Heart left ventricle (tissue), 16 donors: ENCODE measurements around the gene FMO1. TPM values are rescaled to one million over a fixed set of nuclear protein-coding genes. Genes with fewer than 3 reads are reported as not detected.

Experiments used
- ATAC-seq, 4 donors: fragments of 200-7000 bp; cut with Tn5 transposase; one replicate each; pipeline ENCODE4 v1.9.1; 2020 to 2022; ENCODE audit warnings: moderate library complexity in 4 of 4, mild to moderate bottlenecking in 3 of 4, moderate number of reproducible peaks in 1 of 4
- DNase-seq, 5 donors: peaks; one replicate each; pipeline ENCODE4 v3.0.0-alpha.2; 2020
- H3K27ac ChIP-seq, 12 donors: fragments of 200-600 bp; sonication (generic) in 4 of 12; one replicate each; pipeline versions ENCODE4 v1.5.0 to v1.8.0; 2016 to 2022; ENCODE audit warnings: mild to moderate bottlenecking in 2 of 12
- H3K27me3 ChIP-seq, 9 donors: fragments of 200-600 bp; sonication (generic) in 2 of 9; one replicate each; pipeline versions ENCODE4 v1.5.1 to v1.8.0; 2016 to 2022; ENCODE audit warnings: mild to moderate bottlenecking in 3 of 9
- H3K36me3 ChIP-seq, 9 donors: fragments of 200-600 bp; sonication (generic) in 2 of 9; one replicate each; pipeline versions ENCODE4 v1.5.0 to v1.8.0; 2018 to 2022; ENCODE audit warnings: mild to moderate bottlenecking in 2 of 9
- H3K4me1 ChIP-seq, 12 donors: fragments of 200-600 bp; sonication (generic) in 4 of 12; one replicate each; pipeline versions ENCODE4 v1.5.0 to v1.8.0; 2016 to 2022; ENCODE audit warnings: mild to moderate bottlenecking in 3 of 12
- H3K4me3 ChIP-seq, 12 donors: fragments of 200-600 bp; sonication (generic) in 4 of 12; one replicate each; pipeline versions ENCODE4 v1.5.0 to v1.8.0; 2017 to 2022; ENCODE audit warnings: mild to moderate bottlenecking in 9 of 12, moderate library complexity in 4 of 12
- H3K9me3 ChIP-seq, 12 donors: fragments of 200-600 bp; sonication (generic) in 4 of 12; one replicate each; pipeline versions ENCODE4 v1.5.0 to v1.8.0; 2016 to 2022; ENCODE audit warnings: mild to moderate bottlenecking in 1 of 12
- POLR2A ChIP-seq, 2 donors: fragments of 450-650 bp; IDR thresholded peaks; one replicate each; pipeline ENCODE4 v1.6.1; 2017; ENCODE audit warnings: antibody characterized with exemption in 2 of 2, mild to moderate bottlenecking in 2 of 2, moderate library complexity in 2 of 2
- WGBS, 4 donors: extraction: QIAGEN DNeasy Blood & Tissue Kit in 2 of 4; methylation state at CpG; one replicate each; pipeline versions ENCODE4 v1.1.5 to v1.1.7; 2013 to 2018; 5-methylcytosine and 5-hydroxymethylcytosine counted together
- intact Hi-C, 10 donors: fragments of 100-400 bp; cut with DNase I; formaldehyde crosslinking; loops; one replicate each; pipeline versions ENCODE4 v1.11.1 to v1.14.2; 2022
- polyA plus RNA-seq, 2 donors: library from polyadenylated mRNA; stranded (reverse); fragments of 200-250 nt; gene quantifications; one replicate each; pipeline ENCODE4 v1.2.3, GENCODE V29; 2013
- total RNA-seq, 9 donors: library from RNA; depleted of rRNA in 2 of 9; stranded (reverse); fragments of >200 nt in 2 of 9; fragmentation: NEBNext Ultra II Directional in 3 of 9; extraction: Animal tissue kit (Norgen Biotek cat#: 25700) in 3 of 9; gene quantifications; one replicate each; pipeline versions ENCODE4 v1.1.0 to v1.2.4, GENCODE V29; 2016 to 2023
- TF ChIP-seq, protein P1 (sequence below), 12 donors: fragments of 200-600 bp; sonication (generic) in 4 of 12; IDR thresholded peaks; one replicate each; pipeline versions ENCODE4 v1.5.0 to v1.8.0; 2018 to 2022; ENCODE audit warnings: antibody characterized with exemption in 12 of 12, mild to moderate bottlenecking in 5 of 12
- donor health status: ischemic (EF 13 %, LVEDD 7.1; RV severe dilation, severe dysfunction).
- donor health status: healthy with polysubstance abuse.
- donor health status: DM: no; HTN: yes; CAD: no.
- donor health status: DM: no; HTN: no; CAD: no.
- donor health status: ischemic (EF 25% LVEDD 6.9; RV normal size, moderate dysfunction).
- donor health status: ischemic (EF 25% LVEDD 5.7; RV mildly dilated, moderate dysfunction).
- donor health status: healthy.
- donor health status: DM: yes; HTN: yes; CAD: no.
- donor health status: ischemic (EF 35%, LVEDD 5.7; RV mildly dilated, moderate dysfunction).
- donor health status: nonischemic (EF 11% LVEDD 7.7; RV severe dilation, severe dysfunction).
- donor health status: DM: yes; HTN: yes; CAD: no.
- donor health status: PGD.
- donor health status: ischemic (EF 29% LVEDD 5.4; RV normal size, mild dysfunction).
- donor health status: nonischemic (EF 23%, LVEDD 6.1; RV moderate dilation, normal function).

The FMO1 gene
- total and polyA plus RNA-seq, 11 donors: 0.15 to 7.0 (median 0.58) TPM; not detected in 2

DNA sequence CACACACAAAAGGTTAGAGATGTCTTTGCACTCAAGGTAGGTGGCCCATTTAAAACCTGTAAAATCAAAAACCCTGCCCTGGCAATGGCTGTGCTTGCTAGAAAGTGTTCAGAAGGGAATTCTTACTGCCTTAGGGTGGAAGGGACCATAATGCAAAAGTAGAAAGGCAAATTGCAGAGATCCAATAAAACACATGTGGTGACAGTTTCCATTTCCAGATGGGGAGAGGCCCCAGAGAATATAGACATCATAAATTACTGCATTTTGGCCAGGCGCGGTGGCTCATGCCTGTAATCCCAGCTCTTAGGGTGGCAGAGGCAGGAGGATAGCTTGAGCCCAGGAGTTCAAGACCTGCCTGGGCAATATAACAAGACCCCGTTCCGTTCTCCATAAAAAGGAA is 13.0 kb downstream of the FMO1 start:
- 89 to 96% (median 92%) methylated on average over 4 of the region's 4 CpGs for WGBS, 4 donors
- DNase-seq (no peak), ATAC-seq (no peak)
- H3K4me3 ChIP-seq: no peak overlapping the region
- H3K27me3 ChIP-seq: no peaks in the 10 kb centered on the region
- H3K4me1 ChIP-seq: peaks cover 0 to 14% (median 0%) of the 10 kb centered on the region in 12 donors
- TF ChIP-seq POLR2A (IDR thresholded peaks at IDR 0.05): no peak
- intact Hi-C loops: no loop called here
- no peaks in the 10 kb centered on the region for H3K36me3 ChIP-seq
- no peak overlapping the region for H3K27ac ChIP-seq
- H3K9me3 ChIP-seq: no peaks in the 10 kb centered on the region

DNA sequence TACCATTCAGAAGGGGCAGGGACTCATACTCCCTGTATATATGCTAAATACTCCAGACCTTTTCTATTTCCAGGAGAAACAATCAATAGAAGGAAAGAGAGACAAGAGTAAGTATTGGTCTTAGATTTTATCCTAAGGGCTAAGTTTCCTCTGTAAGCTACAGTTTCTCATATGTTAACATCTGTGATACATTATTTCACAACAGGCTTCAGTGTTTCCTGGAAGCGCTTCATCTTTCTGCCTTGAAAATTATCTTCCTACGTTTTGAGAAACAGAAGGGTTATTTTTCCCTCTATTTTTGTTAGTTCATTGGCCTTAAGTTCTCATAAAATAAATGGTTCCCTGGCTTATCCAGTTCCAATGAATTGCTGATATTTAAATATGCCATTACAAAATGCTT is 15.6 kb downstream of the FMO1 start:
- Histone ChIP-seq H3K4me3 (no peak overlapping the region), H3K27ac (peak overlapping the region in 6 of 12 donors; percentile 33 to 64 (median 50)), H3K27me3 (peaks cover 0 to 6% (median 0%) of the 10 kb centered on the region in 9 donors), H3K9me3 (no peaks in the 10 kb centered on the region), H3K36me3 (no peaks in the 10 kb centered on the region), H3K4me1 (peaks cover 0 to 3% (median 0%) of the 10 kb centered on the region in 12 donors)
- intact Hi-C loops: no loop called here
- 62 to 76% (median 67%) methylated on average over 2 of the region's 2 CpGs for WGBS, 4 donors
- TF ChIP-seq, protein P1, sequence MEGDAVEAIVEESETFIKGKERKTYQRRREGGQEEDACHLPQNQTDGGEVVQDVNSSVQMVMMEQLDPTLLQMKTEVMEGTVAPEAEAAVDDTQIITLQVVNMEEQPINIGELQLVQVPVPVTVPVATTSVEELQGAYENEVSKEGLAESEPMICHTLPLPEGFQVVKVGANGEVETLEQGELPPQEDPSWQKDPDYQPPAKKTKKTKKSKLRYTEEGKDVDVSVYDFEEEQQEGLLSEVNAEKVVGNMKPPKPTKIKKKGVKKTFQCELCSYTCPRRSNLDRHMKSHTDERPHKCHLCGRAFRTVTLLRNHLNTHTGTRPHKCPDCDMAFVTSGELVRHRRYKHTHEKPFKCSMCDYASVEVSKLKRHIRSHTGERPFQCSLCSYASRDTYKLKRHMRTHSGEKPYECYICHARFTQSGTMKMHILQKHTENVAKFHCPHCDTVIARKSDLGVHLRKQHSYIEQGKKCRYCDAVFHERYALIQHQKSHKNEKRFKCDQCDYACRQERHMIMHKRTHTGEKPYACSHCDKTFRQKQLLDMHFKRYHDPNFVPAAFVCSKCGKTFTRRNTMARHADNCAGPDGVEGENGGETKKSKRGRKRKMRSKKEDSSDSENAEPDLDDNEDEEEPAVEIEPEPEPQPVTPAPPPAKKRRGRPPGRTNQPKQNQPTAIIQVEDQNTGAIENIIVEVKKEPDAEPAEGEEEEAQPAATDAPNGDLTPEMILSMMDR (IDR thresholded peaks at IDR 0.05): no peak
- TF ChIP-seq POLR2A (IDR thresholded peaks at IDR 0.05): no peak
- ATAC-seq: peak in 1 of 4 donors; percentile 46
- DNase-seq: no peak

DNA sequence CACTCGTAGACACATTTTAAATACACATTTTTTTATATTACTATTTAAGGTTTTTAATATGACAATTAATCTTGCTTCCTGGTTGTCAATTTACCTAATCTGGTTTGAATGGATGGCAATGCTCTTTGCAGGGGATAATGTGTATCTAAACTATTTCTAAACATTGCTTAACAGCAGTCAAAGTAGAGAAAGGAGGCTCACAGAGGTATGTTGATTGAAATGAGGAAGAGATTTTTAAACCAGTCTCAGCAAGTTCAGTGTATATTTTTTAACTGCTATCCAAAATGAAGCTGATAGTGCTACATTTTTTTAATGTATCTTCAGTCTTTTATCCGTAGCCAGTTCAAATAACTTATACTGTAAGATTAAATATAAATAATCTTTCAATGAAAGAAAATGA is 17.4 kb downstream of the FMO1 start:
- no peak for DNase-seq
- Histone ChIP-seq H3K27ac (no peak overlapping the region), H3K4me1 (peaks cover 0 to 3% (median 0%) of the 10 kb centered on the region in 12 donors), H3K4me3 (no peak overlapping the region), H3K9me3 (no peaks in the 10 kb centered on the region), H3K27me3 (peaks cover 0 to 6% (median 0%) of the 10 kb centered on the region in 9 donors), H3K36me3 (no peaks in the 10 kb centered on the region)
- ATAC-seq: no peak
- intact Hi-C loops: no loop called here
- 67 to 80% (median 76%) methylated on average over 2 of the region's 2 CpGs for WGBS, 4 donors
- TF ChIP-seq, protein P1 (IDR thresholded peaks at IDR 0.05): no peak
- TF ChIP-seq POLR2A (IDR thresholded peaks at IDR 0.05): no peak

DNA sequence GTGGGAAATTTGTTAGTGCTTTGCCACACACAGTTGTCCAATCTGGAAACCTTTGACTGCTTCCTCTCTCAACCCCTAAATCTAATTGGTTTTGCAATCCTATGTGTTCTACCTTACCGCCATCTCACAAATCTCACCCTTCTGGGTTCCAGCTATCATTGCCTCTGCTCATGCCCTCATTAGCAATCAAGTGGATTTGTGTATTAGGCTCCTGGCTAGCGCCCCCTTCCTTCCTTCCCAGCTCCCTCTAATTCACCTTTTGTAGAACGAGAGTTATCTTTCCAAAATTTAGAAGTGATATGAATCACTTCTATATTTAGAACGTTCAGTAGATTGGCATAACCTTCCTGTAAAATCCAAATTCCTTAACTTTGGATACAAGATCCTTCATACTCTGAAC is 18.6 kb downstream of the FMO1 start:
- WGBS, 4 donors: 62 to 68% (median 65%) methylated on average over 4 of the region's 4 CpGs
- DNase-seq (no peak), ATAC-seq (no peak)
- Histone ChIP-seq H3K27me3 (peaks cover 0 to 6% (median 0%) of the 10 kb centered on the region in 9 donors), H3K4me1 (peaks cover 0 to 3% (median 0%) of the 10 kb centered on the region in 12 donors), H3K27ac (peak overlapping the region in 2 of 12 donors; percentile 7 to 32), H3K9me3 (no peaks in the 10 kb centered on the region), H3K36me3 (no peaks in the 10 kb centered on the region), H3K4me3 (no peak overlapping the region)
- intact Hi-C loops: no loop called here
- no peak for TF ChIP-seq POLR2A (IDR thresholded peaks at IDR 0.05)
- TF ChIP-seq, protein P1 (IDR thresholded peaks at IDR 0.05): no peak

DNA sequence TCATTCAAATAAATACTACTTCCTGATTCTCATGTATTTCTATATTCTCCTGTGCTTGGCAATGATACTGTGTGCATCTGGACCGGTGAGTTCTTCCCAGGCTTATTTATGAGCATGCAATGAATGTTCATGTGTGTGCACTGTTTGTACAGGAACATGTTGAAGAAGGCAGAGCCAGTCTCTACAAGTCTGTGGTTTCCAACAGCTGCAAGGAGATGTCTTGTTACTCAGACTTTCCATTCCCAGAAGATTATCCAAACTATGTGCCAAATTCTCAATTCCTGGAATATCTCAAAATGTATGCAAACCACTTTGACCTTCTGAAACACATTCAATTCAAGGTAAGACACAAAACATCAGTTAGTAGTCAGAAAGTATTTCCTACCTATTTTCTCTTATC is 19.1 kb downstream of the FMO1 start:
- H3K4me3 ChIP-seq: no peak overlapping the region
- intact Hi-C loops: no loop called here
- no peaks in the 10 kb centered on the region for H3K9me3 ChIP-seq
- no peaks in the 10 kb centered on the region for H3K36me3 ChIP-seq
- no peak for TF ChIP-seq POLR2A (IDR thresholded peaks at IDR 0.05)
- TF ChIP-seq, protein P1 (IDR thresholded peaks at IDR 0.05): no peak
- 58 to 78% (median 69%) methylated on average over 1 of the region's 1 CpG for WGBS, 4 donors
- peaks cover 0 to 3% (median 0%) of the 10 kb centered on the region in 12 donors for H3K4me1 ChIP-seq
- no peak overlapping the region for H3K27ac ChIP-seq
- H3K27me3 ChIP-seq: peaks cover 0 to 6% (median 0%) of the 10 kb centered on the region in 9 donors
- DNase-seq (no peak), ATAC-seq (peak; percentile 31 to 78 (median 66))
